C4-2B (cell line): ENCODE data around the gene RAB17.

ENCODE experiments used
- CTCF ChIP-seq: fragments of 450-650 bp; conservative IDR thresholded peaks from 2 replicates; pipeline ENCODE4 v1.5.1; 2017; ENCODE audit warnings: mild to moderate bottlenecking
- ZFX ChIP-seq: fragments of 450-650 bp; IDR thresholded peaks from 2 replicates; pipeline ENCODE4 v1.6.1; 2017

GRCh38 chr2:237631007-237631785, 40.7 kb upstream of the RAB17 start:
- TF ChIP-seq CTCF (no peak), ZFX (no peak)
